ENCODE results near the gene TNFSF4. TPM values are rescaled to one million over a fixed set of nuclear protein-coding genes. Genes with fewer than 3 reads are reported as not detected.

Gene TNFSF4
- total RNA-seq, 1 donor from 2014 or later, result 1.5 TPM

- H3K9me3 ChIP-seq, result peaks cover 13% of the 10 kb centered on the region
- TF ChIP-seq, protein P1, sequence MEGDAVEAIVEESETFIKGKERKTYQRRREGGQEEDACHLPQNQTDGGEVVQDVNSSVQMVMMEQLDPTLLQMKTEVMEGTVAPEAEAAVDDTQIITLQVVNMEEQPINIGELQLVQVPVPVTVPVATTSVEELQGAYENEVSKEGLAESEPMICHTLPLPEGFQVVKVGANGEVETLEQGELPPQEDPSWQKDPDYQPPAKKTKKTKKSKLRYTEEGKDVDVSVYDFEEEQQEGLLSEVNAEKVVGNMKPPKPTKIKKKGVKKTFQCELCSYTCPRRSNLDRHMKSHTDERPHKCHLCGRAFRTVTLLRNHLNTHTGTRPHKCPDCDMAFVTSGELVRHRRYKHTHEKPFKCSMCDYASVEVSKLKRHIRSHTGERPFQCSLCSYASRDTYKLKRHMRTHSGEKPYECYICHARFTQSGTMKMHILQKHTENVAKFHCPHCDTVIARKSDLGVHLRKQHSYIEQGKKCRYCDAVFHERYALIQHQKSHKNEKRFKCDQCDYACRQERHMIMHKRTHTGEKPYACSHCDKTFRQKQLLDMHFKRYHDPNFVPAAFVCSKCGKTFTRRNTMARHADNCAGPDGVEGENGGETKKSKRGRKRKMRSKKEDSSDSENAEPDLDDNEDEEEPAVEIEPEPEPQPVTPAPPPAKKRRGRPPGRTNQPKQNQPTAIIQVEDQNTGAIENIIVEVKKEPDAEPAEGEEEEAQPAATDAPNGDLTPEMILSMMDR (IDR thresholded peaks at IDR 0.05), result no peak
- H3K36me3 ChIP-seq, result no peaks in the 10 kb centered on the region
- no peaks in the 10 kb centered on the region for H3K27me3 ChIP-seq (ENCODE audit: low read depth)
- intact Hi-C loops (cut with DNase I), result no loop called here
- no peak for ATAC-seq
- no peaks in the 10 kb centered on the region for H3K4me1 ChIP-seq
- no peak overlapping the region for H3K4me3 ChIP-seq
- H3K27ac ChIP-seq, result no peak overlapping the region
- DNase-seq, result no peak
Measured at GRCh38 chr1:173245892-173246291, 38.8 kb upstream of the TNFSF4 start.

GRCh38 chr1:173243300-173243699, 36.2 kb upstream of the TNFSF4 start:
- Histone ChIP-seq H3K4me1 (no peaks in the 10 kb centered on the region), H3K9me3 (peaks cover 16% of the 10 kb centered on the region), H3K27ac (no peak overlapping the region), H3K36me3 (no peaks in the 10 kb centered on the region), H3K4me3 (no peak overlapping the region), H3K27me3 (ENCODE audit: low read depth) (no peaks in the 10 kb centered on the region)
- intact Hi-C loops (cut with DNase I), result no loop called here
- TF ChIP-seq, protein P1 (IDR thresholded peaks at IDR 0.05), result no peak
- DNase-seq (no peak), ATAC-seq (no peak)

DNA sequence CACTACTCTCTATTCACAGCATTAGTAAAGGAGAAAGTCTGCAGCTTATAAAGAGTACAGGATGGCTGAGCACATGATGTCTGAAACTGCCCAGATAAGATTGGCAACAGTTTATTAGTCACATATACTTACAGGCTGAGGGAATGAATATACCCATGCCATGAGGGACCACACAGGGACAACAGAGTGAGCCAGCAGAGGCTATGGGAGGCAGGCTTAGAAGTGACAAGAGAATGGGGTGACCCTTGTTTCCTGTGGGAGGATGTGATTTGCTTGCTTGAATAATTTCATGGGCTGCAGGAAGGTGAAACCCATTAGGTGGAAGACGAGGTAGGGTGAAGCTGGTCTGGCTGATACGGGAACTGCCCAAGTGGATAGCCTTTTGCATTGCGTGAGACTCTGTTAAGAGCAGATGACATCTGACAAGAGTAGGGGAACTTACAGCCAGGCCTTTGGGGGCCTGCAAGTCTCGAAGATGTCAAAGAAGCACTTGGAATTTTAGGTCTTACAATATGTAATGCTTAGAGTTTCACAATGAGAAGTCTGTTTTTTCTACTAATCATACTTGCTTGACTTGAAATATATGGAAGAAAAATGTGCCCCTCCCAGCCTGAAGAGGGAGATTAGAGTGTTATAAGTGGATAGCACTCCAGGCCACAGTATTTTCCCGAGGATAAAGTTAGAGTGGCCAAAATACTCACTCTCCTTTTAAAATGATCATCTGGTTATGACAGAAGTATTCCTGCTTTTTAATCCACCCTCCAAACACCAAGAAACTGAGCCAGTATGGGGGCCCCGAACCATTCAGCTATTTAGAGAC, 34.6 kb upstream of the TNFSF4 start:
- H3K27ac ChIP-seq, result no peak overlapping the region
- H3K27me3 ChIP-seq (ENCODE audit: low read depth), result no peaks in the 10 kb centered on the region
- no peak overlapping the region for H3K4me3 ChIP-seq
- DNase-seq (no peak), ATAC-seq (peak; percentile 78 to 88)
- H3K9me3 ChIP-seq, result peaks cover 16% of the 10 kb centered on the region
- H3K36me3 ChIP-seq, result no peaks in the 10 kb centered on the region
- intact Hi-C loops (cut with DNase I), result no loop called here
- TF ChIP-seq, protein P1 (IDR thresholded peaks at IDR 0.05), result no peak
- H3K4me1 ChIP-seq, result no peaks in the 10 kb centered on the region

DNA sequence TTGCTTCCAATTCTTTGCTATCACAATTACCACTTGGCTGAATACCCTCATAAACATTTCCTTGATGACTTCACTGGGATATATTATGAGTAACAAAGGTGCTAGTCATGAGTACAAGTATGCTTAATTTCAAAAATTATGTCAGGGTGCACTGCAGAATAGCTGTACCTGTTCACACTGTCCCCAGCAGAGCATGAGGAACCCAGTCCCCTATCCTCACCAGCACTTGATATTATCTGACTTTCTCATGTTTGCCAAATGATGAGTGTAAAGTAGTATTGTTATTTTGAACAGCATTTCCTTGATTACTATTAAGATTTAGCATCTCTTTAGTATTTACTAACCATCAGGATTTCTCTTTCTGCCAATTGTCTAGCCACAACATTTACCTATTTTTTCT, 33.5 kb upstream of the TNFSF4 start:
- no peak overlapping the region for H3K4me3 ChIP-seq
- H3K36me3 ChIP-seq, result no peaks in the 10 kb centered on the region
- H3K9me3 ChIP-seq, result peaks cover 16% of the 10 kb centered on the region
- no peaks in the 10 kb centered on the region for H3K27me3 ChIP-seq (ENCODE audit: low read depth)
- H3K27ac ChIP-seq, result no peak overlapping the region
- intact Hi-C loops (cut with DNase I), result no loop called here
- DNase-seq (no peak), ATAC-seq (no peak)
- H3K4me1 ChIP-seq, result no peaks in the 10 kb centered on the region
- TF ChIP-seq, protein P1 (IDR thresholded peaks at IDR 0.05), result no peak

DNA sequence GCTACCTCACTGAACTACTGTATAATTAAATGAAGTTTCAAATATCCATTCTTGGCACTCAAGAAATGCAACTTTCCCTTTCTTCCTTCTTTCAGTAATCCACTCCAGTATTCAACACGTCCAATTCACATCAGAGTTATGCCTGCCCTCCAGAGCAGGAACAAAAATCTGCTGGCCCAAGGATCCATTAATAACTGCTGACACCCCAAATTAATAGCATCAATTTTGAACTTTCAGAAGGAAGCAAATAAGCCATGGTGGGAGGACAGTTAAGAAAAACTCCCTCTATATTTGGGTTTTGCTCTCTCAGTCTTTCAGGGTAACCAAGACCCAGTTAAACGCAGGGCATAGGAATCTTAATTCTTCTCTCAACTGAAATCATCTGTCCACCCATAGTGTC, 31.9 kb upstream of the TNFSF4 start:
- no peak overlapping the region for H3K4me3 ChIP-seq
- no peaks in the 10 kb centered on the region for H3K27me3 ChIP-seq (ENCODE audit: low read depth)
- no peaks in the 10 kb centered on the region for H3K36me3 ChIP-seq
- peaks cover 16% of the 10 kb centered on the region for H3K9me3 ChIP-seq
- H3K4me1 ChIP-seq, result no peaks in the 10 kb centered on the region
- no peak overlapping the region for H3K27ac ChIP-seq
- DNase-seq (no peak), ATAC-seq (no peak)
- intact Hi-C loops (cut with DNase I), result no loop called here
- TF ChIP-seq, protein P1 (IDR thresholded peaks at IDR 0.05), result no peak
